Measurements from ENCODE around the gene LRRC75A. TPM values are rescaled to one million over a fixed set of nuclear protein-coding genes. Genes with fewer than 3 reads are reported as not detected.

LRRC75A gene
- total RNA-seq, 1 experiment from 2014 or later: 10.1 TPM

DNA sequence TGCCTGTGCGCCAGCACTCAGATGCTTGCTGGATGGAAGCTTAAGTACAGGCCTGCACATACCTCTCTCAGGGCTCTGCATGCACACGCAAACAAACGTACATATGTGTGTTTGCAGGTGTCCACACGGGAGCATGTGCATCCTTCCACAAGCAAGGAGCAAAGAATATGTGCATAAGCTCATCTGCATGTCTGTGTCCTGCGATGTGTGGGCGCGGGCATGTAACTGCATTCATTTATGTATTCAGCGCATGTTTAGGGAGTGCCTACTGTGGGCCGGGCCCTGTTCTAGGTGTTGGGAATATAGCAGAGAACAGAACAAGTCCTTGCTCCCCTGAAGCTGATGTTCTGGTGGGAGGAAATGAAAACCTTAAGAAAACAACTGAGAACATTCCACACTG is 62.9 kb downstream of the LRRC75A start:
- H3K4me3 Mint-ChIP-seq: no peak overlapping the region

More for the DNA sequence above, 62.9 kb downstream of the LRRC75A start:
- Histone ChIP-seq H3K9ac (ENCODE audit: extremely low read depth, insufficient read length, low read length) (no peak overlapping the region), H3K18ac (ENCODE audit: insufficient read length, low read depth, low read length) (no peak overlapping the region), H3K23me2 (ENCODE audit: insufficient read length, low read depth, low read length, poor library complexity, severe bottlenecking) (no peaks in the 10 kb centered on the region), H3T11ph (ENCODE audit: low read length) (no peak overlapping the region), H4K8ac (replicated peaks; ENCODE audit: insufficient read length, low read depth, low read length) (no peak overlapping the region), H3K27me3 (ENCODE audit: insufficient read depth, low read length) (no peaks in the 10 kb centered on the region), H3K56ac (ENCODE audit: insufficient read length, low read depth, low read length) (no peak overlapping the region), H2AK5ac (ENCODE audit: insufficient read length, low read length) (no peak overlapping the region), H3K4ac (ENCODE audit: low read depth, low read length) (no peak overlapping the region), H3K9me3 (ENCODE audit: control insufficient read depth, low read depth, low read length) (no peaks in the 10 kb centered on the region), H3K4me2 (ENCODE audit: insufficient read depth, insufficient read length, low read length) (no peak overlapping the region), H4K20me1 (ENCODE audit: control insufficient read depth, insufficient read depth, insufficient read length) (no peaks in the 10 kb centered on the region), H2BK120ac (ENCODE audit: low read depth, low read length, poor library complexity, severe bottlenecking) (no peak overlapping the region), H3K4me1 (ENCODE audit: insufficient read depth, low read length) (no peaks in the 10 kb centered on the region; the same call in 1 of the 2 replicates), H3K14ac (ENCODE audit: insufficient read depth, low read length) (no peak overlapping the region), H3K27ac (ENCODE audit: insufficient read length, low read depth, low read length) (no peak overlapping the region), H2BK12ac (ENCODE audit: insufficient read length, low read depth, low read length) (no peak overlapping the region), H2AFZ (ENCODE audit: low read length) (no peak overlapping the region), H3K23ac (ENCODE audit: insufficient read length, low read depth, low read length) (no peak overlapping the region), H4K5ac (ENCODE audit: insufficient read length, low read depth, low read length) (no peak overlapping the region), H3K79me1 (ENCODE audit: insufficient read depth, low read depth, low read length, poor library complexity, severe bottlenecking) (no peaks in the 10 kb centered on the region), H3K79me2 (ENCODE audit: insufficient read depth, low read length) (no peaks in the 10 kb centered on the region), H2BK15ac (ENCODE audit: low read depth, low read length) (no peak overlapping the region), H2BK5ac (ENCODE audit: insufficient read length, low read length) (no peak overlapping the region), H4K91ac (ENCODE audit: insufficient read length, low read depth, low read length) (no peak overlapping the region), H2BK20ac (ENCODE audit: low read depth, low read length, poor library complexity, severe bottlenecking) (no peak overlapping the region)
- Mint-ChIP-seq H3K27me3 (ENCODE audit: low read depth) (peaks cover 2% of the 10 kb centered on the region), H3K4me1 (peaks cover 0 to 4% of the 10 kb centered on the region in 2 experiments; a peak in 3 of 4 replicates), H3K36me3 (ENCODE audit: insufficient read depth in 1 of 3, low read depth in 3 of 3) (no peaks in the 10 kb centered on the region; a peak in 1 of 7 replicates), H3K9me3 (no peaks in the 10 kb centered on the region; a peak in 1 of 5 replicates), H3K27ac (no peak overlapping the region)
- TF ChIP-seq, protein P1, sequence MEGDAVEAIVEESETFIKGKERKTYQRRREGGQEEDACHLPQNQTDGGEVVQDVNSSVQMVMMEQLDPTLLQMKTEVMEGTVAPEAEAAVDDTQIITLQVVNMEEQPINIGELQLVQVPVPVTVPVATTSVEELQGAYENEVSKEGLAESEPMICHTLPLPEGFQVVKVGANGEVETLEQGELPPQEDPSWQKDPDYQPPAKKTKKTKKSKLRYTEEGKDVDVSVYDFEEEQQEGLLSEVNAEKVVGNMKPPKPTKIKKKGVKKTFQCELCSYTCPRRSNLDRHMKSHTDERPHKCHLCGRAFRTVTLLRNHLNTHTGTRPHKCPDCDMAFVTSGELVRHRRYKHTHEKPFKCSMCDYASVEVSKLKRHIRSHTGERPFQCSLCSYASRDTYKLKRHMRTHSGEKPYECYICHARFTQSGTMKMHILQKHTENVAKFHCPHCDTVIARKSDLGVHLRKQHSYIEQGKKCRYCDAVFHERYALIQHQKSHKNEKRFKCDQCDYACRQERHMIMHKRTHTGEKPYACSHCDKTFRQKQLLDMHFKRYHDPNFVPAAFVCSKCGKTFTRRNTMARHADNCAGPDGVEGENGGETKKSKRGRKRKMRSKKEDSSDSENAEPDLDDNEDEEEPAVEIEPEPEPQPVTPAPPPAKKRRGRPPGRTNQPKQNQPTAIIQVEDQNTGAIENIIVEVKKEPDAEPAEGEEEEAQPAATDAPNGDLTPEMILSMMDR (conservative IDR thresholded peaks at IDR 0.05): no peak
- no peak for DNase-seq
- WGBS (ENCODE audit: extremely low coverage, insufficient read length, low lambda C conversion rate): no CpG with 5 or more reads among the region's 9 CpGs
